Gastroesophageal sphincter (tissue), 3 donors: ENCODE measurements around the gene LGALSL.

Experiments
- CTCF ChIP-seq, 4 experiments: fragments of 200-600 bp in 2 of 4; fragments of 450-650 bp in 2 of 4; sonication (generic) in 1 of 4; IDR thresholded peaks; one replicate each; pipeline ENCODE4 v1.5.1; 2017 to 2019; ENCODE audit warnings: antibody characterized with exemption in 4 of 4, mild to moderate bottlenecking in 2 of 4, moderate library complexity in 2 of 4
- EP300 ChIP-seq: sonication (generic); formaldehyde crosslinking; IDR thresholded peaks from one replicate; pipeline ENCODE4 v1.6.1; 2017; ENCODE audit warnings: antibody characterized with exemption, mild to moderate bottlenecking
- POLR2A ChIP-seq, 2 donors: fragments of 450-650 bp; IDR thresholded peaks; one replicate each; pipeline ENCODE4 v1.6.1; 2017; ENCODE audit warnings: antibody characterized with exemption in 2 of 2, mild to moderate bottlenecking in 2 of 2, moderate library complexity in 1 of 2
- POLR2AphosphoS5 ChIP-seq: sonication (generic); formaldehyde crosslinking; IDR thresholded peaks from one replicate; pipeline ENCODE4 v1.6.1; 2017; ENCODE audit warnings: antibody characterized with exemption

GRCh38 chr2:64469261-64469660, 15.3 kb downstream of the LGALSL start:
- TF ChIP-seq CTCF (IDR thresholded peaks at IDR 0.05) (no peak), POLR2AphosphoS5 (no peak), POLR2A (IDR thresholded peaks at IDR 0.05) (no peak), EP300 (no peak)
